K562 (cell line): Measurements from ENCODE around the gene NPFF. TPM values are rescaled to one million over a fixed set of nuclear protein-coding genes. Genes with fewer than 3 reads are reported as not detected.

Experiments
- ATF1 ChIP-seq, 2 experiments: fragments of 450-650 bp in 1 of 2; IDR thresholded peaks; 2 replicates each; pipeline ENCODE4 v1.6.1; 2016; ENCODE audit warnings: missing compliant biosample characterization in 1 of 2, missing genetic modification characterization in 1 of 2
- CBFA2T2 ChIP-seq: fragments of 450-650 bp; conservative IDR thresholded peaks from 2 replicates; pipeline ENCODE4 v1.6.1; 2017; ENCODE audit warnings: mild to moderate bottlenecking
- CTBP1 ChIP-seq: fragments of 450-650 bp; IDR thresholded peaks from 2 replicates; pipeline ENCODE4 v1.6.1; 2016; ENCODE audit warnings: borderline replicate concordance
- CXXC5 ChIP-seq: fragments of 250-450 bp; sonication (Bioruptor Pico); IDR thresholded peaks from 2 replicates; pipeline ENCODE4 v1.8.0; 2022; ENCODE audit warnings: inconsistent platforms, mild to moderate bottlenecking, moderate library complexity
- EGR1 ChIP-seq: fragments of 450-650 bp; conservative IDR thresholded peaks from 2 replicates; pipeline ENCODE4 v1.6.1; 2017; ENCODE audit warnings: mild to moderate bottlenecking
- JUND ChIP-seq, 2 experiments: IDR thresholded peaks; 2 replicates in 1 of 2; 3 replicates in 1 of 2; pipeline ENCODE4 v1.6.1; 2011; ENCODE audit warnings: borderline replicate concordance in 2 of 2, low read depth in 2 of 2, low read length in 2 of 2, improper control_type of control experiment in 1 of 2, missing biosample characterization in 1 of 2, missing genetic modification characterization in 1 of 2, missing genetic modification reagents in 1 of 2
- MTA3 ChIP-seq: fragments of 450-650 bp; formaldehyde crosslinking; IDR thresholded peaks from 2 replicates; pipeline ENCODE4 v1.6.1; 2017; ENCODE audit warnings: mild to moderate bottlenecking, borderline replicate concordance
- RFX1 ChIP-seq: fragments of 450-650 bp; IDR thresholded peaks from 2 replicates; pipeline ENCODE4 v1.6.1; 2016; ENCODE audit warnings: mild to moderate bottlenecking, moderate library complexity
- SP1 ChIP-seq: sonication (generic); formaldehyde crosslinking; IDR thresholded peaks from 2 replicates; pipeline ENCODE4 v1.8.1; 2022; ENCODE audit warnings: mild to moderate bottlenecking, missing genetic modification reagents
- SUPT5H ChIP-seq: fragments of 450-650 bp; IDR thresholded peaks from 2 replicates; pipeline ENCODE4 v1.6.1; 2016
- XRCC3 ChIP-seq: fragments of 450-650 bp; IDR thresholded peaks from 2 replicates; pipeline ENCODE4 v1.6.1; 2017; ENCODE audit warnings: mild to moderate bottlenecking, moderate library complexity
- ZNF551 ChIP-seq: fragments of 250-450 bp; sonication (Bioruptor Pico); IDR thresholded peaks from 2 replicates; pipeline ENCODE4 v1.5.0; 2021; ENCODE audit warnings: mild to moderate bottlenecking, moderate library complexity
- polyA plus RNA-seq, 8 experiments: library from polyadenylated mRNA; depleted of rRNA in 4 of 8; stranded (reverse) in 5 of 8; unstranded in 3 of 8; fragments of >200 nt; fragmentation: Nextera tagmentation in 2 of 8; fragmentation: Illumina TruSeq in 1 of 8; extraction: Ambion mirVana in 2 of 8; extraction: Trizol in 1 of 8; gene quantifications; 2 replicates each; pipeline versions ENCODE4 v1.2.1 to v1.2.3, GENCODE V29; 2011 to 2014; ENCODE audit warnings: inconsistent platforms in 1 of 8, missing spikeins in 1 of 8
- total RNA-seq, 7 experiments: library from RNA; depleted of rRNA in 6 of 7; stranded (reverse); fragments of >200 nt in 6 of 7; fragmentation: Illumina TruSeq in 2 of 7; extraction: Trizol in 2 of 7; gene quantifications; 2 replicates each; pipeline versions ENCODE4 v1.2.1 to v1.2.3, GENCODE V29; 2011 to 2021; ENCODE audit warnings: low replicate concordance in 1 of 7
- TF ChIP-seq, protein P1 (sequence below): fragments of 450-650 bp; IDR thresholded peaks from 2 replicates; pipeline ENCODE4 v1.6.1; 2018; ENCODE audit not compliant: partially characterized antibody
- TF ChIP-seq, protein P2 (sequence below): sonication (generic); formaldehyde crosslinking; IDR thresholded peaks from 2 replicates; pipeline ENCODE4 v1.8.0; 2022; ENCODE audit warnings: mild to moderate bottlenecking, missing genetic modification reagents
- TF ChIP-seq, protein P3 (sequence below): conservative IDR thresholded peaks from 2 replicates; pipeline ENCODE4 v1.6.1; 2011; ENCODE audit warnings: low read depth, mild to moderate bottlenecking, low read length; ENCODE audit not compliant: control insufficient read depth
- TF ChIP-seq, protein P4 (sequence below): sonication (generic); formaldehyde crosslinking; IDR thresholded peaks from 2 replicates; pipeline ENCODE4 v1.8.1; 2022; ENCODE audit warnings: missing genetic modification reagents

Gene NPFF
- total and polyA plus RNA-seq, 9 of the 15 experiments (the other 6 are each of a cell fraction or from before 2014, with no cell fraction given): 0.15 to 1.2 (median 0.55) TPM; not detected in 6

DNA sequence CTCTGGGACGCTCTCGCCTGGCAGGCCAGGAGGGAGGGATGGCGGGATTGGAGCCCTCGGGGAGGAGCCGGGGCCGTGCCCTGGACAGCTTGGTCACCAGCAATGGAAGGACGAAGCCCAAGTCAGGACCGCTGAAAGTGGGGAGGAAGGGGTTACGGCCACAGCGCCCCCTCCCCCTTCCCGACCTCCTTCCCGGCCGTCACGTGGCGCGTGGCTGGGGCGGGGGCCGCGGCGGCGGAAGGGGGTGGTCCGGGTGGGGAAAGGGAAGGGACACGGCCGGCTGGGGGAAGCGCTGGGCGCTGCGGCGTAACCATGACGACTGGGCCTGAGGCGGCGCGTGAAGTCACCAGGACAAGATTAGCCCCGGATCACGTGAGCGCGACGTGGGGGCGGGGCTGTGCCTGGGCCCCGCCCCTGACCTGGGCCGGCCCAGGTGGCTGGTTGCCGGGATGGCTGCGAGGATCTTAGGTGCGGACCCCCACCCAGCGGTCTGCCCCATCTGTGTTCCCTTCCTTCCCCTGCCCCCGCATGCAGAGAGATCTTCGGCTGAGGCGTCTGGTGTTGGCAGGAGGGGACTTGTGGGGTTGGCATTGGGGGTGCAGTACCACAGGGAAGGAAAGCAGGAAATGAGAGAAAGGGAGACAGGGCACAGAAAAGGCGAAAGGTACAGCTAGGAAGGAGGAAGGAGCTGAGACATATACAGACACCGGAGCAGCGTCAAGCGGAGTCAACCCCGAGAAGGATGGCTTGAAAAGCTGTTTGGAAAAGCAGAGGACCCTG, 14.3 kb downstream of the NPFF start (continued):
- TF ChIP-seq JUND (IDR thresholded peaks at IDR 0.05; ENCODE audit: borderline replicate concordance, low read depth, low read length): peak; percentile 82
- peak; percentile 68; the same call in 1 of the 3 replicates for TF ChIP-seq JUND (tag; IDR thresholded peaks at IDR 0.05; ENCODE audit: borderline replicate concordance, low read depth, low read length)
- peak; percentile 97 for TF ChIP-seq RFX1
- peak; percentile 48; the same call in 1 of the 2 replicates for TF ChIP-seq MTA3
- peak; percentile 65 for TF ChIP-seq SUPT5H
- TF ChIP-seq, protein P1, sequence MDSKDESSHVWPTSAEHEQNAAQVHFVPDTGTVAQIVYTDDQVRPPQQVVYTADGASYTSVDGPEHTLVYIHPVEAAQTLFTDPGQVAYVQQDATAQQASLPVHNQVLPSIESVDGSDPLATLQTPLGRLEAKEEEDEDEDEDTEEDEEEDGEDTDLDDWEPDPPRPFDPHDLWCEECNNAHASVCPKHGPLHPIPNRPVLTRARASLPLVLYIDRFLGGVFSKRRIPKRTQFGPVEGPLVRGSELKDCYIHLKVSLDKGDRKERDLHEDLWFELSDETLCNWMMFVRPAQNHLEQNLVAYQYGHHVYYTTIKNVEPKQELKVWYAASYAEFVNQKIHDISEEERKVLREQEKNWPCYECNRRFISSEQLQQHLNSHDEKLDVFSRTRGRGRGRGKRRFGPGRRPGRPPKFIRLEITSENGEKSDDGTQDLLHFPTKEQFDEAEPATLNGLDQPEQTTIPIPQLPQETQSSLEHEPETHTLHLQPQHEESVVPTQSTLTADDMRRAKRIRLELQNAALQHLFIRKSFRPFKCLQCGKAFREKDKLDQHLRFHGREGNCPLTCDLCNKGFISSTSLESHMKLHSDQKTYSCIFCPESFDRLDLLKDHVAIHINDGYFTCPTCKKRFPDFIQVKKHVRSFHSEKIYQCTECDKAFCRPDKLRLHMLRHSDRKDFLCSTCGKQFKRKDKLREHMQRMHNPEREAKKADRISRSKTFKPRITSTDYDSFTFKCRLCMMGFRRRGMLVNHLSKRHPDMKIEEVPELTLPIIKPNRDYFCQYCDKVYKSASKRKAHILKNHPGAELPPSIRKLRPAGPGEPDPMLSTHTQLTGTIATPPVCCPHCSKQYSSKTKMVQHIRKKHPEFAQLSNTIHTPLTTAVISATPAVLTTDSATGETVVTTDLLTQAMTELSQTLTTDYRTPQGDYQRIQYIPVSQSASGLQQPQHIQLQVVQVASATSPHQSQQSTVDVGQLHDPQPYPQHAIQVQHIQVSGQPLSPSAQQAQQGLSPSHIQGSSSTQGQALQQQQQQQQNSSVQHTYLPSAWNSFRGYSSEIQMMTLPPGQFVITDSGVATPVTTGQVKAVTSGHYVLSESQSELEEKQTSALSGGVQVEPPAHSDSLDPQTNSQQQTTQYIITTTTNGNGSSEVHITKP: peak; percentile 4
- TF ChIP-seq ATF1 (CRISPR knock-in tag; IDR thresholded peaks at IDR 0.05): 0 out of 2 replicates have a peak, but pooled peaks have one; percentile 25
- TF ChIP-seq ATF1 (tag; IDR thresholded peaks at IDR 0.05): peak; percentile 53; the same call in 1 of the 2 replicates
- no peak for TF ChIP-seq XRCC3
- TF ChIP-seq, protein P2, sequence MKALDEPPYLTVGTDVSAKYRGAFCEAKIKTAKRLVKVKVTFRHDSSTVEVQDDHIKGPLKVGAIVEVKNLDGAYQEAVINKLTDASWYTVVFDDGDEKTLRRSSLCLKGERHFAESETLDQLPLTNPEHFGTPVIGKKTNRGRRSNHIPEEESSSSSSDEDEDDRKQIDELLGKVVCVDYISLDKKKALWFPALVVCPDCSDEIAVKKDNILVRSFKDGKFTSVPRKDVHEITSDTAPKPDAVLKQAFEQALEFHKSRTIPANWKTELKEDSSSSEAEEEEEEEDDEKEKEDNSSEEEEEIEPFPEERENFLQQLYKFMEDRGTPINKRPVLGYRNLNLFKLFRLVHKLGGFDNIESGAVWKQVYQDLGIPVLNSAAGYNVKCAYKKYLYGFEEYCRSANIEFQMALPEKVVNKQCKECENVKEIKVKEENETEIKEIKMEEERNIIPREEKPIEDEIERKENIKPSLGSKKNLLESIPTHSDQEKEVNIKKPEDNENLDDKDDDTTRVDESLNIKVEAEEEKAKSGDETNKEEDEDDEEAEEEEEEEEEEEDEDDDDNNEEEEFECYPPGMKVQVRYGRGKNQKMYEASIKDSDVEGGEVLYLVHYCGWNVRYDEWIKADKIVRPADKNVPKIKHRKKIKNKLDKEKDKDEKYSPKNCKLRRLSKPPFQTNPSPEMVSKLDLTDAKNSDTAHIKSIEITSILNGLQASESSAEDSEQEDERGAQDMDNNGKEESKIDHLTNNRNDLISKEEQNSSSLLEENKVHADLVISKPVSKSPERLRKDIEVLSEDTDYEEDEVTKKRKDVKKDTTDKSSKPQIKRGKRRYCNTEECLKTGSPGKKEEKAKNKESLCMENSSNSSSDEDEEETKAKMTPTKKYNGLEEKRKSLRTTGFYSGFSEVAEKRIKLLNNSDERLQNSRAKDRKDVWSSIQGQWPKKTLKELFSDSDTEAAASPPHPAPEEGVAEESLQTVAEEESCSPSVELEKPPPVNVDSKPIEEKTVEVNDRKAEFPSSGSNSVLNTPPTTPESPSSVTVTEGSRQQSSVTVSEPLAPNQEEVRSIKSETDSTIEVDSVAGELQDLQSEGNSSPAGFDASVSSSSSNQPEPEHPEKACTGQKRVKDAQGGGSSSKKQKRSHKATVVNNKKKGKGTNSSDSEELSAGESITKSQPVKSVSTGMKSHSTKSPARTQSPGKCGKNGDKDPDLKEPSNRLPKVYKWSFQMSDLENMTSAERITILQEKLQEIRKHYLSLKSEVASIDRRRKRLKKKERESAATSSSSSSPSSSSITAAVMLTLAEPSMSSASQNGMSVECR (CRISPR knock-in tag): peak; percentile 39; the same call in 1 of the 2 replicates
- peak; percentile 71 for TF ChIP-seq CBFA2T2
- no peak; the same call in 1 of the 2 replicates for TF ChIP-seq SP1 (CRISPR knock-in tag)
- TF ChIP-seq, protein P3, sequence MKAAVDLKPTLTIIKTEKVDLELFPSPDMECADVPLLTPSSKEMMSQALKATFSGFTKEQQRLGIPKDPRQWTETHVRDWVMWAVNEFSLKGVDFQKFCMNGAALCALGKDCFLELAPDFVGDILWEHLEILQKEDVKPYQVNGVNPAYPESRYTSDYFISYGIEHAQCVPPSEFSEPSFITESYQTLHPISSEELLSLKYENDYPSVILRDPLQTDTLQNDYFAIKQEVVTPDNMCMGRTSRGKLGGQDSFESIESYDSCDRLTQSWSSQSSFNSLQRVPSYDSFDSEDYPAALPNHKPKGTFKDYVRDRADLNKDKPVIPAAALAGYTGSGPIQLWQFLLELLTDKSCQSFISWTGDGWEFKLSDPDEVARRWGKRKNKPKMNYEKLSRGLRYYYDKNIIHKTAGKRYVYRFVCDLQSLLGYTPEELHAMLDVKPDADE: 0 out of 2 replicates have a peak, but pooled peaks have one; percentile 45
- TF ChIP-seq, protein P4, sequence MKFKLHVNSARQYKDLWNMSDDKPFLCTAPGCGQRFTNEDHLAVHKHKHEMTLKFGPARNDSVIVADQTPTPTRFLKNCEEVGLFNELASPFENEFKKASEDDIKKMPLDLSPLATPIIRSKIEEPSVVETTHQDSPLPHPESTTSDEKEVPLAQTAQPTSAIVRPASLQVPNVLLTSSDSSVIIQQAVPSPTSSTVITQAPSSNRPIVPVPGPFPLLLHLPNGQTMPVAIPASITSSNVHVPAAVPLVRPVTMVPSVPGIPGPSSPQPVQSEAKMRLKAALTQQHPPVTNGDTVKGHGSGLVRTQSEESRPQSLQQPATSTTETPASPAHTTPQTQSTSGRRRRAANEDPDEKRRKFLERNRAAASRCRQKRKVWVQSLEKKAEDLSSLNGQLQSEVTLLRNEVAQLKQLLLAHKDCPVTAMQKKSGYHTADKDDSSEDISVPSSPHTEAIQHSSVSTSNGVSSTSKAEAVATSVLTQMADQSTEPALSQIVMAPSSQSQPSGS (CRISPR knock-in tag): no peak
- peak; percentile 54 for TF ChIP-seq EGR1
- peak; percentile 77 for TF ChIP-seq CXXC5 (CRISPR knock-in tag)
- TF ChIP-seq ZNF551 (CRISPR knock-in tag): no peak
- peak; percentile 65; the same call in 1 of the 2 replicates for TF ChIP-seq CTBP1
